ENCODE data around the gene ITGA11.

DNA sequence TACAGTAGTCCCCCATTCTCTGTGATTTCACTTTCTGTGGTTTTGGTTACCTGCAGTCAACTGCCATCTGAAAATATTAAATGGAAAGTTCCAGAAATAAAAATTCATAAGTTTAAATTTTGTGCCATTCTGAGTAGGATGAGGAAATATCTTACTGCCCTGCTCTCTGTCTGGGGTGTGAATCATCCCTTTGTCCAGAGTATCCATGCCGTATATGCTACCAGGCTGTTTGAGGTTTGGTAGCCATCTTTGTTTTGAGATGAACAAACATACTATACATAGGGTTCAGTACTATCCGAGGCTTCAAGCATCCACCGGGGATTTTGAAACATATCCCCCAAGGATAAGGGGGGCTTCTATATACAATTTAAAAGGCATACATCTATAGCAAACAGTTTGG lies 170.7 kb downstream of the ITGA11 start:
- no peak for TF ChIP-seq CTCF (IDR thresholded peaks at IDR 0.05)
- no peak for TF ChIP-seq POLR2AphosphoS5 (IDR thresholded peaks at IDR 0.05)
- no peak for TF ChIP-seq POLR2A (IDR thresholded peaks at IDR 0.05; ENCODE audit: low read depth)
